ENCODE measurements around the gene ANKS1A. TPM values are rescaled to one million over a fixed set of nuclear protein-coding genes. Genes with fewer than 3 reads are reported as not detected.
"Not testable (repeated sequence)": the region's sequence is repeated elsewhere in the genome, so short reads cannot be mapped to it uniquely, and the experiment has no call there.

The ANKS1A gene
- total RNA-seq, 2 experiments from 2014 or later, result 7.2 to 7.7 TPM

DNA sequence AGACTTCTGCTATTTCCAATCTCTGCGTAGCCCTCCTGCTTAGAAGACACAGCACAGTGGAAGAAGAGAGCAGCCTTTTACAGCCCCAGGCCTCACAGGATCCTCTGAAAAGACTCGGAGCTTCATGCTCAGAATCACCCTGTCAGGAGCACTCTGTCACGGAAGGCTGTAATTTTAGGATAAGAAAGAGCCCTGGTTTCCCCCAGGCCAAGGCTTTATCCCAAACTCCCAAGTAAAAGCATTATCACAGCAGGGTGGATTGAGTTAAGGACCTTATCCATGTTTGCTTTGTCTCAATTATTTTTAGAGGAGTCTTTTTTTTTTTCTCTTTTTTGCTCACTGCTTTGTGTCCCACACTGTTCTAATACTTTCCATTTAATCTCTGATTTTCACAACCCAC, 39.2 kb downstream of the ANKS1A start:
- ChIA-PET POLR2A (no interaction called here), CTCF (no interaction called here)
- H3K9me3 Mint-ChIP-seq, result no peaks in the 10 kb centered on the region
- H3K36me3 Mint-ChIP-seq, result no peaks in the 10 kb centered on the region
- H3K4me3 Mint-ChIP-seq, result no peak overlapping the region
- H3K4me1 Mint-ChIP-seq (ENCODE audit: low read depth), result no peaks in the 10 kb centered on the region
- intact Hi-C loops (cut with micrococcal nuclease), result no loop called here
- no peak overlapping the region for H3K27ac Mint-ChIP-seq
- no peak for DNase-seq
- H3K27me3 Mint-ChIP-seq, result no peaks in the 10 kb centered on the region

DNA sequence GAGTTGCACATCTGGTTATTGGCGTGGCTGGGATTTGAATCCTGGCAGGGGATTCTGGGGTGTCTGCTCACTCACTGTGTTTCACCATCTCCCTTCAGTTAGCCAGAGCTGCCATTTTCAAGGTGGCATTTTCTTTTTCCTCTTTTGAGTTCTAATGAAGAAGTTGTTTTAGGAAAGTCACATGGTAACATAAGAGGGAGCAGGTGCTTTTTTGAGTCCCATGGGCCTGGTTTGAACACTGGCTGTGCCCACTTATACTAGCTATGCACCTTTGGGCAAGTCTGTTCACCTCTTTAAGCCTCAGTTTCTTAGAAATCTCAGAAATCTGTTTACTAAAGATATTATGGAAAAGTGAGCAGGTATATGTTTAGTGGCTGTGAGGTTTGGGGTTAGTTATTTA, 39.6 kb downstream of the ANKS1A start:
- intact Hi-C loops (cut with micrococcal nuclease), result no loop called here
- CTCF ChIA-PET, result no interaction called here
- no peaks in the 10 kb centered on the region for H3K4me1 Mint-ChIP-seq (ENCODE audit: low read depth)
- H3K9me3 Mint-ChIP-seq, result no peaks in the 10 kb centered on the region
- no peak overlapping the region for H3K27ac Mint-ChIP-seq
- no peaks in the 10 kb centered on the region for H3K27me3 Mint-ChIP-seq
- no peak for DNase-seq
- H3K36me3 Mint-ChIP-seq, result no peaks in the 10 kb centered on the region
- no peak overlapping the region for H3K4me3 Mint-ChIP-seq
- POLR2A ChIA-PET, result no interaction called here

GRCh38 chr6:34929241-34929978, 40.4 kb downstream of the ANKS1A start:
- peaks cover under 1% of the 10 kb centered on the region for H3K36me3 Mint-ChIP-seq
- ChIA-PET CTCF (no interaction called here), POLR2A (no interaction called here)
- intact Hi-C loops (cut with micrococcal nuclease), result no loop called here
- H3K27ac Mint-ChIP-seq, result no peak overlapping the region
- no peaks in the 10 kb centered on the region for H3K4me1 Mint-ChIP-seq (ENCODE audit: low read depth)
- no peak overlapping the region for H3K4me3 Mint-ChIP-seq
- DNase-seq, result no peak
- H3K27me3 Mint-ChIP-seq, result no peaks in the 10 kb centered on the region
- H3K9me3 Mint-ChIP-seq, result no peaks in the 10 kb centered on the region

GRCh38 chr6:34930221-34930620, 41.2 kb downstream of the ANKS1A start:
- Mint-ChIP-seq H3K27ac (no peak overlapping the region), H3K4me3 (no peak overlapping the region), H3K27me3 (no peaks in the 10 kb centered on the region), H3K9me3 (no peaks in the 10 kb centered on the region), H3K36me3 (peaks cover 1% of the 10 kb centered on the region), H3K4me1 (ENCODE audit: low read depth) (no peaks in the 10 kb centered on the region)
- ChIA-PET POLR2A (no interaction called here), CTCF (no interaction called here)
- intact Hi-C loops (cut with micrococcal nuclease), result no loop called here
- no peak for DNase-seq

DNA sequence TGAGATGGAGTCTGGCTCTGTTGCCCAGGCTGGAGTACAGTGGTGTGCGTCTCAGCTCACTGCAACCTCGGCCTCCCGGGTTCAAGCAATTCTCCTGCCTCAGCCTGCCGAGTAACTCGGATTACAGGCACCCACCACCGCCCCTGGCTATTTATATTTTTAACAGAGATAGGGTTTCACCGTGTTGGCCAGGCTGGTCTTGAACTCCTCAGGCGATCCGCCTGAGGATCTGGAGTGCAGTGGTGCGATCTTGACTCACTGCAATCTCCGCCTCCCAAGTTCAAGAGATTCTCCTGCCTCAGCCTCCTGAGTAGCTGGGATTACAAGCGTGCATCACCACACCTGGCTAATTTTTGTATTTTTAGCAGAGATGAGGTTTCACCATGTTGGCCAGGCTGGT, 43.1 kb downstream of the ANKS1A start:
- H3K27ac Mint-ChIP-seq; DNase-seq; intact Hi-C loops (cut with micrococcal nuclease); POLR2A ChIA-PET; H3K36me3 Mint-ChIP-seq; H3K27me3 Mint-ChIP-seq; H3K4me3 Mint-ChIP-seq; H3K9me3 Mint-ChIP-seq; H3K4me1 Mint-ChIP-seq (ENCODE audit: low read depth): not testable (repeated sequence)
- CTCF ChIA-PET, result interaction anchor here (1.0 kb wide), 1 partner anchor 207 kb away, joined by 3 read pairs; no protein-coding TSS in a partner anchor

DNA sequence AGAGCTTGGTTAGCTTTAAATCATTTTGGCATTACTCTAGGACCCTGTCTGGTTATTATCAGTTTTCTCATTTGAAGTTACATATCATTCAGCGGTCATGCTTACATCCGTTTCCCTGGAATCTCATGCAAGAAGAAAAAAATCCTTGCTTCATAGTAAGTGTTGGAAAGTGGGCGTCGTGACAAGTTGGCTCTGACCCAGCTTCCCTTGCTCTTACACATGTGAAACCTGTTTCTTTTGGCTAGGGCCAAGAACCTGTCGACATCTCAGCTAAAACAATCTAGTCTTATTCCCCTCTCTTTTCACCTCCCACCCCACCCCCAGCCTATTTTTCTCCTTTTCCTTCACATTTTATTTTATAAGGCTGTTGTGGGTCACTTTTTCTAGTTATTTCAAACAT, 45.5 kb downstream of the ANKS1A start:
- Mint-ChIP-seq H3K9me3 (no peaks in the 10 kb centered on the region), H3K4me1 (ENCODE audit: low read depth) (no peaks in the 10 kb centered on the region), H3K4me3 (no peak overlapping the region), H3K36me3 (peaks cover 1% of the 10 kb centered on the region), H3K27ac (no peak overlapping the region), H3K27me3 (no peaks in the 10 kb centered on the region)
- POLR2A ChIA-PET, result no interaction called here
- intact Hi-C loops (cut with micrococcal nuclease), result no loop called here
- no peak for DNase-seq
- CTCF ChIA-PET, result no interaction called here

- no peak overlapping the region for H3K27ac Mint-ChIP-seq
- POLR2A ChIA-PET, result no interaction called here
- H3K36me3 Mint-ChIP-seq, result peaks cover 1% of the 10 kb centered on the region
- CTCF ChIA-PET, result no interaction called here
- no peak for DNase-seq
- H3K4me3 Mint-ChIP-seq, result no peak overlapping the region
- no peaks in the 10 kb centered on the region for H3K4me1 Mint-ChIP-seq (ENCODE audit: low read depth)
- H3K9me3 Mint-ChIP-seq, result no peaks in the 10 kb centered on the region
- no peaks in the 10 kb centered on the region for H3K27me3 Mint-ChIP-seq
- intact Hi-C loops (cut with micrococcal nuclease), result no loop called here
These were observed 49.2 kb downstream of the ANKS1A start for GRCh38 chr6:34938268-34938667.

GRCh38 chr6:34940030-34940434, 51.0 kb downstream of the ANKS1A start:
- H3K27ac Mint-ChIP-seq, result no peak overlapping the region
- intact Hi-C loops (cut with micrococcal nuclease), result no loop called here
- no peak for DNase-seq
- CTCF ChIA-PET, result no interaction called here
- no peaks in the 10 kb centered on the region for H3K27me3 Mint-ChIP-seq
- no peak overlapping the region for H3K4me3 Mint-ChIP-seq
- H3K4me1 Mint-ChIP-seq (ENCODE audit: low read depth), result no peaks in the 10 kb centered on the region
- no peaks in the 10 kb centered on the region for H3K36me3 Mint-ChIP-seq
- no peaks in the 10 kb centered on the region for H3K9me3 Mint-ChIP-seq
- POLR2A ChIA-PET, result no interaction called here

GRCh38 chr6:34941421-34941820, 52.4 kb downstream of the ANKS1A start:
- intact Hi-C loops (cut with micrococcal nuclease), result no loop called here
- CTCF ChIA-PET, result no interaction called here
- no peak for DNase-seq
- Mint-ChIP-seq H3K27ac (no peak overlapping the region), H3K27me3 (no peaks in the 10 kb centered on the region), H3K9me3 (no peaks in the 10 kb centered on the region), H3K36me3 (no peaks in the 10 kb centered on the region), H3K4me1 (ENCODE audit: low read depth) (no peaks in the 10 kb centered on the region), H3K4me3 (no peak overlapping the region)
- POLR2A ChIA-PET, result no interaction called here

GRCh38 chr6:34945317-34945716, 56.3 kb downstream of the ANKS1A start:
- intact Hi-C loops (cut with micrococcal nuclease), result no loop called here

DNA sequence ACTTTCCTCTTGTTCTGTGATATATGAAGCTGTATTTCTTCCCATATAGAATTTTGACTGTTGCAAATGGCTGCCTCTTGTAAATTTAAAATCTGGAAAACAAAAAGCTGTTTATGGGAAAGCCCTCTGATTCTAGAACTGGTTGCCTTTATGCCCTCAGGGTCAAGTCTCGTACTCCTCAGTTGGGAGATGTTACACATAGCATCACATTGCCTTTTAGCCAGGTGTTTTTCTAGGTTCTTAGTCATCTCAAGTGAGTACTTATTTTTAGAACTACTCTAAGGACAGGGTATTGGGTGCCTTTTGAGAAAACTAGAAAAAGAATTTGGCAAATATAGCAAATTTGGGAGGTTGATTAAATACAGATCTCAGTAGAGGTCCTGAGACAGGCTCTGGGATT, 58.5 kb downstream of the ANKS1A start:
- POLR2A ChIA-PET, result no interaction called here
- intact Hi-C loops (cut with micrococcal nuclease), result no loop called here
- H3K36me3 Mint-ChIP-seq, result no peaks in the 10 kb centered on the region
- H3K9me3 Mint-ChIP-seq, result no peaks in the 10 kb centered on the region
- no peak for DNase-seq
- CTCF ChIA-PET, result interaction anchor here (0.6 kb wide), 1 partner anchor 48 kb away, joined by 3 read pairs; no protein-coding TSS in a partner anchor
- H3K27me3 Mint-ChIP-seq, result no peaks in the 10 kb centered on the region
- H3K4me3 Mint-ChIP-seq, result no peak overlapping the region
- H3K4me1 Mint-ChIP-seq (ENCODE audit: low read depth), result no peaks in the 10 kb centered on the region
- no peak overlapping the region for H3K27ac Mint-ChIP-seq

More at GRCh38 chr6:34945317-34945716, 56.3 kb downstream of the ANKS1A start:
- ChIA-PET CTCF (no interaction called here), POLR2A (no interaction called here)
- H3K27me3 Mint-ChIP-seq, result no peaks in the 10 kb centered on the region
- H3K9me3 Mint-ChIP-seq, result no peaks in the 10 kb centered on the region
- DNase-seq, result no peak
- H3K4me3 Mint-ChIP-seq, result no peak overlapping the region
- no peaks in the 10 kb centered on the region for H3K4me1 Mint-ChIP-seq (ENCODE audit: low read depth)
- H3K36me3 Mint-ChIP-seq, result no peaks in the 10 kb centered on the region
- no peak overlapping the region for H3K27ac Mint-ChIP-seq

DNA sequence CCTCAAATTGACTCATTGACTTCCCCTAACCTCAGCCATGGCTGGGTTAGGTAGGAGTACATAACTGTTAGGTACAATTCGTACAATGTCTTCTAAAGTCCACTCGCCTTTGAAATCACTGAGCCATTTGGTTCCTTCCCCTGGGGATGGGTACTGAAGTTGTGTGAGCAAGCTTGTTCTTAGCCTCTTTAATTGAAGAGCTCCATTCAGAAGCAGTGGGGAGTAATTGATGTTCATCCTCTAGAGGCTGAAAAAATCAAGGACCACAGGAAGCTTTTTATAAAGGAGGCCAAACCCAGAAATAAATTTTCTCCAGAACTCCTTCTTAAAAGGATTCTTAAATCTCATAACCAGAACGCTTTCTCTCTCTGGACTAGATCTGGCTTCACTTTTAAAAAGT, 60.6 kb downstream of the ANKS1A start:
- peaks cover 2% of the 10 kb centered on the region for H3K4me1 Mint-ChIP-seq (ENCODE audit: low read depth)
- no peaks in the 10 kb centered on the region for H3K9me3 Mint-ChIP-seq
- intact Hi-C loops (cut with micrococcal nuclease), result no loop called here
- POLR2A ChIA-PET, result no interaction called here
- DNase-seq, result no peak
- H3K4me3 Mint-ChIP-seq, result no peak overlapping the region
- H3K36me3 Mint-ChIP-seq, result no peaks in the 10 kb centered on the region
- H3K27me3 Mint-ChIP-seq, result no peaks in the 10 kb centered on the region
- CTCF ChIA-PET, result interaction anchor here (0.7 to 1.7 kb wide), 3 partner anchors 21 to 191 kb away, joined by 3 to 5 read pairs (median 4); no protein-coding TSS in a partner anchor
- no peak overlapping the region for H3K27ac Mint-ChIP-seq

- Mint-ChIP-seq H3K9me3 (no peaks in the 10 kb centered on the region), H3K36me3 (no peaks in the 10 kb centered on the region), H3K4me1 (ENCODE audit: low read depth) (peaks cover 11% of the 10 kb centered on the region), H3K4me3 (no peak overlapping the region), H3K27me3 (no peaks in the 10 kb centered on the region), H3K27ac (no peak overlapping the region)
- no peak for DNase-seq
- POLR2A ChIA-PET, result no interaction called here
- CTCF ChIA-PET, result no interaction called here
- intact Hi-C loops (cut with micrococcal nuclease), result no loop called here
These were observed 61.8 kb downstream of the ANKS1A start for GRCh38 chr6:34950849-34951248.

All from activated CD4-positive, alpha-beta memory T cell treated with anti-CD3 and anti-CD28 coated beads for 36 hours (primary cell).